D721Med (cell line): Measurements from ENCODE around the gene ASF1A.

ENCODE experiments used
- DNase-seq: peaks from one replicate; pipeline ENCODE4 v3.0.0; 2011; ENCODE audit warnings: low spot score; ENCODE audit not compliant: insufficient read length
- FAIRE-seq: peaks from 2 replicates; lab custom pipeline; 2011; peaks lifted over from hg19 to GRCh38; lab: Jason Lieb, UNC
- TF ChIP-seq, protein P1 (sequence below): IDR thresholded peaks from 2 replicates; pipeline ENCODE4 v1.5.1; 2012; ENCODE audit warnings: mild to moderate bottlenecking, control low read depth; ENCODE audit not compliant: insufficient read depth; ENCODE audit errors: missing control alignments

Gene ASF1A

DNA sequence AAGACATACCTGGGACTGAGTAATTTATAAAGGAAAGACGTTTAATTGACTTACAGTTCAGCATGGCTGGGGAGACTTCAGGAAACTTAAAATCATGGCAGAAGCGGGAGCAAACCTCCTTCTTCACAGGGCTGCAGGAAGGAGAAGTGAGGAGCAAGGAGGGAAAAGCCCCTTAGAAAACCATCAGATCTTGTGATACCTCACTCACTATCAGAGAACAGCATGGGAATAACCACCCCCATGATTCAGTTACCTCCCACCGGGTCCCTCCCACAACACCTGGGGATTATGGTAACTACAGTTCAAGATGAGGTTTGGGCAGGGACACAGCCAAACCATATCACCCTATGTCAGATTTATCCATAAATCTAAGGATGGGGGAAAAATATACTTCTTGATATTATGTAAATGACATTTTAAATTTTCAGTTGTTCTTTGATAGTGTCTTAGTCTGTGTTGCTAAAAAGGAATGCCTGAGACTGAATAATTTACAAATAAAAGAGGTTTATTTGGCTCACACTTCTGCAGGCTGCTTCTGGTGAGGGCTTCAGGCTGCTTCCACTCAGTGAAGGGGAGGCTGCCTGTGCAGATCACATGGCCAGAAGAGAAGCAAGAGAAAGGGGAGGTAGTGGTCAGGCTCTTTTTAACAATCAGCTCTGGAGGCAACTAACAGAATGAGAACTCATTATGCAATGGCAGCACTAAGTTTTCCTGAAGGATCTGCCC is 42.2 kb downstream of the ASF1A start:
- TF ChIP-seq, protein P1, sequence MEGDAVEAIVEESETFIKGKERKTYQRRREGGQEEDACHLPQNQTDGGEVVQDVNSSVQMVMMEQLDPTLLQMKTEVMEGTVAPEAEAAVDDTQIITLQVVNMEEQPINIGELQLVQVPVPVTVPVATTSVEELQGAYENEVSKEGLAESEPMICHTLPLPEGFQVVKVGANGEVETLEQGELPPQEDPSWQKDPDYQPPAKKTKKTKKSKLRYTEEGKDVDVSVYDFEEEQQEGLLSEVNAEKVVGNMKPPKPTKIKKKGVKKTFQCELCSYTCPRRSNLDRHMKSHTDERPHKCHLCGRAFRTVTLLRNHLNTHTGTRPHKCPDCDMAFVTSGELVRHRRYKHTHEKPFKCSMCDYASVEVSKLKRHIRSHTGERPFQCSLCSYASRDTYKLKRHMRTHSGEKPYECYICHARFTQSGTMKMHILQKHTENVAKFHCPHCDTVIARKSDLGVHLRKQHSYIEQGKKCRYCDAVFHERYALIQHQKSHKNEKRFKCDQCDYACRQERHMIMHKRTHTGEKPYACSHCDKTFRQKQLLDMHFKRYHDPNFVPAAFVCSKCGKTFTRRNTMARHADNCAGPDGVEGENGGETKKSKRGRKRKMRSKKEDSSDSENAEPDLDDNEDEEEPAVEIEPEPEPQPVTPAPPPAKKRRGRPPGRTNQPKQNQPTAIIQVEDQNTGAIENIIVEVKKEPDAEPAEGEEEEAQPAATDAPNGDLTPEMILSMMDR, result no peak
- DNase-seq (no peak), FAIRE-seq (no peak)

DNA sequence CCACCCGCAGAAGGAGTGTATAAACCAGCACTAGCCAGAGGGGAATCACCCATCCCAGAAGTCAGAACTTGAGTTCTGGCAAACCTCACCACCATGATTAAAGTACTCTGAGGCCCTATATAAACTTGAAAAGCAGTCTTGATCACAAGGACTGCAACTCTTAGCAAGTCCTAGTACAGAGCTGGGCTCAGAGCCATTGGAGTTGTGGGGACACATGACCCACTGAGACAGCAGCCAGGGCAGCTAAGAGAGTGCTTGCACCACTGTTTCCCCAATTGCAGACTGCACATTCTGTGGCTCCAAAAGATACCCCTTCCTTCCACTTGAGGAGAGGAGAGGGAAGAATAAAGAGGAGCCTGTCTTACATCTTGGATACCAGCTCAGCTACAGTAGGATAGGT is 45.7 kb downstream of the ASF1A start:
- FAIRE-seq, result no peak
- TF ChIP-seq, protein P1, result no peak
- no peak for DNase-seq

DNA sequence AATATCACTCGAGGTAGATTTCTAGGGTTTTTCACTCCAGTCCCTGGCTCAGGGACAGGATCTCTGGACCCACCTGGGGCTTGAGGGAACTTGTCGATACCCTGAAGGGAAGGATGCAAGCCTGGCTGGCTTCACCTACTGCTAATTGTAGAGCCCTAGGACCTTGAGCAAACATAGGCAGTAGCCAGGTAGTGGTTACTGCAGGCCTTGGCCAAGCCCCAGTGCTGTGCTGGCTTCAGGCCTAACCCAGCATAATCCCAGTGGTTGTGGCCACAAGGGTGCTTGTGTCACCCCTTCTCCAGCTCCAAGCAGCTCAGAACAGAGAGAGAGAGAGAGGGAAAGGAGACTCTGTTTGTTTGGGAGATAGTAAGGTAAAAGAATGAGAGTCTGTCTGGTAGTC is 46.8 kb downstream of the ASF1A start:
- DNase-seq (no peak), FAIRE-seq (no peak)

DNA sequence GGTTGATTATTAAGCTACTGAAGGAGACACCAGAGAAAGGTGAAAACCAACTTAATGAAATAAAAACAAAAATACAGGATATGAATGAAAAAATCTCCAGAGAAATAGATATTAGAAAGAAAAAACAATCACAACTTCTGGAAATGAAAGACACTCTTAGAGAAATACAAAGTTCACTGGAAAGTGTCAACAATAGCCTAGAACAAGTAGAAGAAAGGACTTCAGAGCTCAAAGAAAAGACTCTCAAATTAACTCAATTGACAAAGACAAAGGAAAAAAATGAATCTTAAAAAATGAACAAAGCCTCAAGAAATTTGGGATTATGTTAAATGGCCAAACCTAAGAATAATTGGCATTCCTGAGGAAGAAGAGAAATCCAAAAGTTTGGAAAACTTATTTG is 51.3 kb downstream of the ASF1A start:
- TF ChIP-seq, protein P1, result no peak
- DNase-seq (no peak), FAIRE-seq (no peak)

More for the DNA sequence above, 46.8 kb downstream of the ASF1A start:
- TF ChIP-seq, protein P1, result no peak

DNA sequence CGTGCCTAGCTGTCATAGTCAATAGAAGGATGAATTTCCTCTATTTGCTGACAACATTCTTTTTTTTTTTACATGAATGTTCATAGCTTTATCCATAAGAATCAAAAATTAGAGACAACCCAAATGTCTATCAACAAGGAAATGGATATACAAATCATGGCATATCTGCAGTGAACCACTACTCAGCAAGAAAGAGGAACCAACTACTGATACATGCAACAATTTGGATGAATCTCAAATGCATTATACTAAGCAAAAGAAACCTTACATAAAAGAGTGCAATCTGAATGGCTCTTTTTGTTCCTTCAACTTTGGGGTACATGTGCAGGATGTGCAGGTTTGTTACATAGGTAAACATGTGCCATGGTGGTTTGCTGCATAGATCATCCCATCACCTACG is 58.7 kb downstream of the ASF1A start:
- TF ChIP-seq, protein P1, result no peak
- DNase-seq, result no peak
- no peak for FAIRE-seq

DNA sequence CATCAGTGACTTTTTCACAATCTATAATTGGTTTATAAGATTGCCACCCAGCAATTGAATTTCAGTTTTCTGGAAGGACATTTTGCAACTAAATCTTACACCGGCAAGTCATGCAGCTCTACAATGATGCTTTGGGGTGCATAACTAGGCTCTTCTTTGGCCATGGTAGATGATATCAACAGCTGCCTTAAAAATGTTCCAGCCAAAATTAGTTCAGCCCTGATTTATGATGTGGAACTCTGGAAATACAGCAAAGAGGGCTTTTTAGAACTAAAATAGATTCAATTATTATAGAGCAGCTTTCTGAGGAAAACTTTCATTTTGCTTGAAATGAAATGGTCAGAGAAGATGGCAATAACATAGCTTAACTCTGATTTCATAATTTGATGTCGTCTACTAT is 59.4 kb downstream of the ASF1A start:
- DNase-seq (no peak), FAIRE-seq (no peak)
- TF ChIP-seq, protein P1, result no peak
